Parathyroid adenoma (tissue), 2 donors: ENCODE measurements around the gene IL6ST.
A peak's percentile ranks its signal among the peaks of the same experiment; 100 is the strongest.

ENCODE experiments used
- H2AFZ ChIP-seq: fragments of 300-600 bp; sonication (generic); one replicate; pipeline ENCODE4 v1.7.0; 2017; ENCODE audit warnings: antibody characterized with exemption, mild to moderate bottlenecking
- H3K27ac ChIP-seq: fragments of 300-600 bp; sonication (generic); one replicate; pipeline ENCODE4 v1.7.0; 2017
- H3K27me3 ChIP-seq: fragments of 300-600 bp; sonication (generic); one replicate; pipeline ENCODE4 v1.7.0; 2017; ENCODE audit warnings: low read length; ENCODE audit not compliant: control insufficient read depth, insufficient read depth
- H3K36me3 ChIP-seq: fragments of 300-600 bp; sonication (generic); one replicate; pipeline ENCODE4 v1.7.0; 2017; ENCODE audit warnings: low read length; ENCODE audit not compliant: control insufficient read depth, insufficient read depth
- H3K4me1 ChIP-seq: fragments of 300-600 bp; sonication (generic); one replicate; pipeline ENCODE4 v1.7.0; 2017; ENCODE audit warnings: control low read depth
- H3K4me2 ChIP-seq: fragments of 300-600 bp; sonication (generic); one replicate; pipeline ENCODE4 v1.7.0; 2017; ENCODE audit warnings: low read length
- H3K4me3 ChIP-seq: fragments of 300-600 bp; sonication (generic); one replicate; pipeline ENCODE4 v1.7.0; 2017; ENCODE audit warnings: low read depth, low read length
- H3K79me2 ChIP-seq: fragments of 300-600 bp; sonication (generic); one replicate; pipeline ENCODE4 v1.7.0; 2017; ENCODE audit warnings: control low read depth
- H3K9ac ChIP-seq: fragments of 300-600 bp; sonication (generic); one replicate; pipeline ENCODE4 v1.7.0; 2017; ENCODE audit warnings: mild to moderate bottlenecking
- H3K9me3 ChIP-seq: fragments of 300-600 bp; sonication (generic); one replicate; pipeline ENCODE4 v1.7.0; 2017; ENCODE audit warnings: low read length; ENCODE audit not compliant: control insufficient read depth
- TF ChIP-seq, protein P1 (sequence below): fragments of 300-600 bp; sonication (generic); IDR thresholded peaks from one replicate; pipeline ENCODE4 v1.7.0; 2017; ENCODE audit warnings: antibody characterized with exemption, mild to moderate bottlenecking
- donor health status: primary hyperparathyroidism.

The IL6ST gene

DNA sequence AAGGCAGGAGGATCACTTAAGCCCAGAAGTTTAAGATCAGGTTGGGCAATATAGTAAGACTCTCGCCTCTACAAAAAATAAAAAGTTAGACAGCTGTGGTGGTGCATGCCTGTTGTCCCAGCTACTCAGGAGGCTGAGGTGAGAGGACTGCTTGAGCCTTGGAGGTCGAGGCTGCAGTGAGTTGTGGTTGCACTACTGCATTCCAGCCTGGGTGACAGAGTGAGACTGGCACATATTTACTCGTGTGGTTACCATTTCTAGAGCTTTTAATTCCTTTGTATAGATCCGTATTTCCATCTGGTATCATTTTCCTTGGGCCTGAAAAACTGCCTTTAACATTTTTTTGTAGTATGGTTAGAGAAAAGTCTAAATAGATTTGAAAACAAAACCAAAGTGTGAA lies 7.8 kb downstream of the IL6ST start:
- H3K36me3 ChIP-seq: no peaks in the 10 kb centered on the region
- H3K79me2 ChIP-seq: peaks cover 23% of the 10 kb centered on the region
- no peak overlapping the region for H3K27ac ChIP-seq
- H3K9me3 ChIP-seq: no peaks in the 10 kb centered on the region
- no peak overlapping the region for H2AFZ ChIP-seq
- no peak overlapping the region for H3K9ac ChIP-seq
- TF ChIP-seq, protein P1, sequence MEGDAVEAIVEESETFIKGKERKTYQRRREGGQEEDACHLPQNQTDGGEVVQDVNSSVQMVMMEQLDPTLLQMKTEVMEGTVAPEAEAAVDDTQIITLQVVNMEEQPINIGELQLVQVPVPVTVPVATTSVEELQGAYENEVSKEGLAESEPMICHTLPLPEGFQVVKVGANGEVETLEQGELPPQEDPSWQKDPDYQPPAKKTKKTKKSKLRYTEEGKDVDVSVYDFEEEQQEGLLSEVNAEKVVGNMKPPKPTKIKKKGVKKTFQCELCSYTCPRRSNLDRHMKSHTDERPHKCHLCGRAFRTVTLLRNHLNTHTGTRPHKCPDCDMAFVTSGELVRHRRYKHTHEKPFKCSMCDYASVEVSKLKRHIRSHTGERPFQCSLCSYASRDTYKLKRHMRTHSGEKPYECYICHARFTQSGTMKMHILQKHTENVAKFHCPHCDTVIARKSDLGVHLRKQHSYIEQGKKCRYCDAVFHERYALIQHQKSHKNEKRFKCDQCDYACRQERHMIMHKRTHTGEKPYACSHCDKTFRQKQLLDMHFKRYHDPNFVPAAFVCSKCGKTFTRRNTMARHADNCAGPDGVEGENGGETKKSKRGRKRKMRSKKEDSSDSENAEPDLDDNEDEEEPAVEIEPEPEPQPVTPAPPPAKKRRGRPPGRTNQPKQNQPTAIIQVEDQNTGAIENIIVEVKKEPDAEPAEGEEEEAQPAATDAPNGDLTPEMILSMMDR: no peak
- no peak overlapping the region for H3K4me3 ChIP-seq
- no peak overlapping the region for H3K4me2 ChIP-seq
- H3K4me1 ChIP-seq: peaks cover 8% of the 10 kb centered on the region
- no peaks in the 10 kb centered on the region for H3K27me3 ChIP-seq

DNA sequence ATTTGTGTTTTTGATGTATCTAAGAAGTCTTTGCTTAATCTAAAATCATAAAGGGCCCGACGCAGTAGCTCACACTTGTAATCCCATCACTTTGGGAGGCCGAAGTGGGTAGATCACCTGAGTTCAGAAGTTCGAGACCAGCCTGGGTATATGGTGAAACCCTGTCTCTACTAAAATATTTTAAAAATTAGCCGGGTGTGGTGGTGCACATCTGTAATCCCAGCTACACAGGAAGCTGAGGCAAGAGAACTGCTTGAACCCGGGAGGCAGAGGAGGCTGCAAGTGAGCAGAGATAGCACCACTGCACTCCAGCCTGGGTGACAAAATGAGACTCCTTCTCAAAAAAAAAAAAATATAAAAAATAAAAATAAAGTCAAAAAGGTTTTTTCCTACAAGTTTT lies 9.6 kb downstream of the IL6ST start:
- H3K4me2 ChIP-seq: no peak overlapping the region
- H2AFZ ChIP-seq: no peak overlapping the region
- no peaks in the 10 kb centered on the region for H3K36me3 ChIP-seq
- peaks cover 7% of the 10 kb centered on the region for H3K4me1 ChIP-seq
- H3K79me2 ChIP-seq: peaks cover 12% of the 10 kb centered on the region
- no peaks in the 10 kb centered on the region for H3K9me3 ChIP-seq
- no peak overlapping the region for H3K4me3 ChIP-seq
- H3K9ac ChIP-seq: no peak overlapping the region
- TF ChIP-seq, protein P1: no peak
- H3K27me3 ChIP-seq: no peaks in the 10 kb centered on the region
- no peak overlapping the region for H3K27ac ChIP-seq

DNA sequence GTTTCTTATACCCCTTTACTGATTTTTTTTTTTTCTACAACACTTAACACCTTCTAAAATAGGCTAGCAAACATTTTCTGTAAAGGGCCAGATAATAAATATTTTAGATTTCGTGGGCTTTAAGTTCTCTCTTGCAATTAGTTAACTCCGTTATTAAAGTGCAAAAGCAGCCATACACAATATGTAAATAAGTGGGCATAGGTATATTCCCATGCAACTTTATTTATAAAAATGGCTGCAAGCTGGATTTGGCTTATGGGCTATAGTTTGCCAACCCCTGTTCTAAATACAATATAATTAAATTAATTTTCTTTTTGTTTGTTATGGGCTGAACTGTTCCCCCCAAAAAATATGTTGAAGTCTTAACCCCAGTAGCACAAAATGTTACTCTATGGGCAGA lies 10.8 kb downstream of the IL6ST start:
- H3K27me3 ChIP-seq: no peaks in the 10 kb centered on the region
- H3K36me3 ChIP-seq: no peaks in the 10 kb centered on the region
- TF ChIP-seq, protein P1: no peak
- H3K27ac ChIP-seq: no peak overlapping the region
- no peak overlapping the region for H2AFZ ChIP-seq
- no peak overlapping the region for H3K4me2 ChIP-seq
- no peak overlapping the region for H3K4me3 ChIP-seq
- peaks cover 12% of the 10 kb centered on the region for H3K79me2 ChIP-seq
- H3K4me1 ChIP-seq: peaks cover 7% of the 10 kb centered on the region
- H3K9ac ChIP-seq: no peak overlapping the region
- no peaks in the 10 kb centered on the region for H3K9me3 ChIP-seq

DNA sequence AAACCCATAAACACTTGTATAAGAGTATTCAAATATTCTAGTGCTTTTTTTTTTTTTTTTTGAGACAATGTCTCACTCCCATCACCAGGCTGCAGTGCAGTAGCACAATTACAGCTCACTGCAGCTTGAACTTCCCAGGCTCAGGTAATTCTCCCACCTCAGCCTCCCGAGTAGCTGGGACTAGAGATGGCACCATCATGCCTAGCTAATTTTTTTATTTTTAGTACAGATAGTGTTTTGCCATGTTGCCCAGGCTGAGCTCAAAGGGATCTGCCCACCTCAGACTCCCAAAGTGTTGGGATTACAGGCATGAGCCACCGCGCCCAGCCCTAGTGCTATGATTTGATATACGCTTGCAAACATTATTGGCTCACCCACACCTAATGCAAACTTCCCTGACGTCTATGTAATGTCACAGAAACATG lies 11.8 kb downstream of the IL6ST start:
- Histone ChIP-seq H3K4me1 (peaks cover 14% of the 10 kb centered on the region), H2AFZ (no peak overlapping the region), H3K27ac (no peak overlapping the region), H3K27me3 (no peaks in the 10 kb centered on the region), H3K4me2 (no peak overlapping the region), H3K9me3 (no peaks in the 10 kb centered on the region), H3K79me2 (peaks cover 17% of the 10 kb centered on the region), H3K9ac (no peak overlapping the region), H3K36me3 (no peaks in the 10 kb centered on the region), H3K4me3 (no peak overlapping the region)
- TF ChIP-seq, protein P1: peak; percentile 52

DNA sequence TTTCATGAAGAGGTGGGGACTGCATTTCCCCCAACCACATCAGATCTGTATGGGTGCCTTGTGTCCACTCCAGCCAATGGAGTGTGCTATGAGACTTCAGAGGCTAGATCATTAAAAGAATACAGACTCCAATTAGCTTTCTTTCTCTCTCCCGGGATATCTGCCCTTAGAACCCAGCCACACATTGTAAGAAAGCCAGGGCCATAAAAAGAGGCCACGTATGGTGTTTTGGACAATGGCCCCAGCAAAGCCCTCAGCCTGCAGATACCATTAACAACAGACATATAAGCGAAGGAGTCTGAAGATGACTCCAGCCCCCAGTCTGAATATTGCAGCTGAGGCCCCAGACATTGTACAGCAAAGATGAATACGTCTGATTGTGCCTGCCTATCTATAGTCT lies 21.5 kb downstream of the IL6ST start:
- Histone ChIP-seq H3K27ac (no peak overlapping the region), H3K4me2 (no peak overlapping the region), H2AFZ (no peak overlapping the region), H3K36me3 (no peaks in the 10 kb centered on the region), H3K9me3 (no peaks in the 10 kb centered on the region), H3K9ac (no peak overlapping the region), H3K4me3 (no peak overlapping the region), H3K79me2 (peaks cover 57% of the 10 kb centered on the region), H3K4me1 (peaks cover 10% of the 10 kb centered on the region), H3K27me3 (no peaks in the 10 kb centered on the region)
- TF ChIP-seq, protein P1: no peak
